Natural killer cell (primary cell): ENCODE data around the gene CHAD. TPM values are rescaled to one million over a fixed set of nuclear protein-coding genes. Genes with fewer than 3 reads are reported as not detected.

Source experiments
- ATAC-seq, 3 donors: fragments of 150-1000 bp in 2 of 3; fragments of 200-7000 bp in 1 of 3; cut with Tn5 transposase; 1 replicate in 1 of 3; 2 replicates in 2 of 3; pipeline ENCODE4 v1.10.0; 2021; ENCODE audit warnings: mild to moderate bottlenecking in 2 of 3, moderate library complexity in 2 of 3
- DNase-seq, 2 donors: peaks; one replicate each; pipeline versions ENCODE4 v3.0.0 to v3.0.0-alpha.2; 2013 to 2021; ENCODE audit warnings: mixed read lengths in 1 of 2
- H3K27ac ChIP-seq: one replicate; pipeline ENCODE4 v1.5.1; 2013; ENCODE audit warnings: mild to moderate bottlenecking, low read length
- H3K27me3 ChIP-seq: one replicate; pipeline ENCODE4 v1.6.1; 2013; ENCODE audit warnings: low read length; ENCODE audit not compliant: control insufficient read depth, insufficient read depth
- H3K36me3 ChIP-seq: one replicate; pipeline ENCODE4 v1.6.1; 2013; ENCODE audit warnings: low read length; ENCODE audit not compliant: control insufficient read depth, insufficient read depth
- H3K4me1 ChIP-seq: one replicate; pipeline ENCODE4 v1.6.1; 2013; ENCODE audit warnings: low read length; ENCODE audit not compliant: control insufficient read depth, insufficient read depth
- H3K4me3 ChIP-seq: one replicate; pipeline ENCODE4 v1.5.1; 2013; ENCODE audit warnings: low read length
- H3K9me3 ChIP-seq: one replicate; pipeline ENCODE4 v1.6.1; 2013; ENCODE audit warnings: low read length; ENCODE audit not compliant: control insufficient read depth, insufficient read depth
- H3K27ac Mint-ChIP-seq, 2 donors: one replicate each; pipeline ENCODE4 v1.8.0; 2022; ENCODE audit warnings: mild to moderate bottlenecking in 2 of 2, mixed read lengths in 2 of 2, moderate library complexity in 1 of 2
- H3K27me3 Mint-ChIP-seq, 2 donors: one replicate each; pipeline ENCODE4 v1.8.0; 2022; ENCODE audit warnings: low read depth in 2 of 2, mixed read lengths in 2 of 2
- H3K36me3 Mint-ChIP-seq: one replicate; pipeline ENCODE4 v1.8.0; 2022; ENCODE audit warnings: mixed read lengths
- H3K4me1 Mint-ChIP-seq, 2 donors: one replicate each; pipeline ENCODE4 v1.8.0; 2022; ENCODE audit warnings: mixed read lengths in 2 of 2
- H3K4me3 Mint-ChIP-seq: one replicate; pipeline ENCODE4 v1.8.0; 2022; ENCODE audit warnings: mild to moderate bottlenecking, moderate library complexity, mixed read lengths
- H3K9me3 Mint-ChIP-seq, 2 donors: one replicate each; pipeline ENCODE4 v1.8.0; 2022; ENCODE audit warnings: mixed read lengths in 2 of 2
- WGBS: methylation state at CpG from one replicate; pipeline ENCODE4 v1.1.7; 2013; ENCODE audit warnings: missing lambda C conversion rate; ENCODE audit not compliant: insufficient coverage; 5-methylcytosine and 5-hydroxymethylcytosine counted together
- intact Hi-C: fragments of 100-400 bp; cut with micrococcal nuclease; formaldehyde crosslinking; loops from one replicate; pipeline ENCODE4 v1.14.2; 2022
- total RNA-seq, 4 donors: library from RNA; stranded (reverse); fragments of 120-200 nt in 1 of 4; gene quantifications; one replicate each; pipeline versions ENCODE4 v1.2.3 to v1.2.4, GENCODE V29; 2013 to 2022
- TF ChIP-seq, protein P1 (sequence below): fragments of 200-600 bp; IDR thresholded peaks from one replicate; pipeline ENCODE4 v1.8.0; 2022; ENCODE audit warnings: antibody characterized with exemption

CHAD gene
- total RNA-seq, 3 donors from 2014 or later (not counting 1 experiment from before 2014, with no cell fraction given), result 0.60 TPM; not detected in 2

DNA sequence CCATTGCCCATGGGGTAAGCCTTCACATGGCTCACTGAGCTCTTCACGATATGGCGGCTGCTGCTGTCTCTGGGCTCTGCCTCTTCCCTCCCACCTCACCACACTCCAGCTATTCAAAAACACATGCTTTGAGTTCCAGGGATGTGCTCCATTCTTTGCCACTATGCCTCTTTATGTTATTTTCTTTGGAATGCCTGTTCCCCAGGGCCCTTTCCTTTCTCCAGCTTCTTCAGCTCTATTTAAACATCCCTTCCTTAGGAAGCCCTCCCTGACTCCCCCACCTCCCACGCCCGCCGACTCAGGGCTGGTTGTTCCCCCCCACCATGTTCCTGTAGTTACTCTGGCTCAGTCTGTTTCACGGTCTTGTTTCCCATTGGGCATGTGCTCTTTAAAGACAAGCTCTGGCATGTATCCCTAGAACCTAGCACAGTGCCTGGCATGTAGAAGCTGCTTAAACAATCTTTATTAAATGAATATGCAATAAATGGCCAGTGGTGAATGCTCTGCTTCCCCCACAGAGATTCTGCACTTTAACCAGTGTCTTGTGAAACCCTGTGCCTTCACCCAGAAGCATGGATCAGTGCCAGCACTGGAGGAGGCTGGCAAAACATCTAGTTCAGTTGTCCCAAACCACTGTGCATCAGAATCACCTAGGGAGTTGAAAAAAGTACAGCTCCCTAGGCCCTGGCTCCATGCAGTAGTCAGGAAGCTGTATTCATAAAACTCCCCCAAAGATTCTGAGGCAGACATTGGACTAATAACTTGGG lies 46.4 kb upstream of the CHAD start:
- Histone ChIP-seq H3K4me3 (no peak overlapping the region), H3K27me3 (no peaks in the 10 kb centered on the region), H3K9me3 (no peaks in the 10 kb centered on the region), H3K4me1 (no peaks in the 10 kb centered on the region), H3K27ac (no peak overlapping the region), H3K36me3 (no peaks in the 10 kb centered on the region)
- Mint-ChIP-seq H3K4me3 (no peak overlapping the region), H3K9me3 (no peaks in the 10 kb centered on the region), H3K4me1 (no peaks in the 10 kb centered on the region), H3K36me3 (no peaks in the 10 kb centered on the region), H3K27me3 (peaks cover 0 to 11% of the 10 kb centered on the region in 2 donors), H3K27ac (no peak overlapping the region)
- TF ChIP-seq, protein P1, sequence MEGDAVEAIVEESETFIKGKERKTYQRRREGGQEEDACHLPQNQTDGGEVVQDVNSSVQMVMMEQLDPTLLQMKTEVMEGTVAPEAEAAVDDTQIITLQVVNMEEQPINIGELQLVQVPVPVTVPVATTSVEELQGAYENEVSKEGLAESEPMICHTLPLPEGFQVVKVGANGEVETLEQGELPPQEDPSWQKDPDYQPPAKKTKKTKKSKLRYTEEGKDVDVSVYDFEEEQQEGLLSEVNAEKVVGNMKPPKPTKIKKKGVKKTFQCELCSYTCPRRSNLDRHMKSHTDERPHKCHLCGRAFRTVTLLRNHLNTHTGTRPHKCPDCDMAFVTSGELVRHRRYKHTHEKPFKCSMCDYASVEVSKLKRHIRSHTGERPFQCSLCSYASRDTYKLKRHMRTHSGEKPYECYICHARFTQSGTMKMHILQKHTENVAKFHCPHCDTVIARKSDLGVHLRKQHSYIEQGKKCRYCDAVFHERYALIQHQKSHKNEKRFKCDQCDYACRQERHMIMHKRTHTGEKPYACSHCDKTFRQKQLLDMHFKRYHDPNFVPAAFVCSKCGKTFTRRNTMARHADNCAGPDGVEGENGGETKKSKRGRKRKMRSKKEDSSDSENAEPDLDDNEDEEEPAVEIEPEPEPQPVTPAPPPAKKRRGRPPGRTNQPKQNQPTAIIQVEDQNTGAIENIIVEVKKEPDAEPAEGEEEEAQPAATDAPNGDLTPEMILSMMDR, result no peak
- WGBS, result 87% methylated on average over 6 of the region's 6 CpGs
- intact Hi-C loops, result no loop called here
- DNase-seq, result no peak
- no peak for ATAC-seq

DNA sequence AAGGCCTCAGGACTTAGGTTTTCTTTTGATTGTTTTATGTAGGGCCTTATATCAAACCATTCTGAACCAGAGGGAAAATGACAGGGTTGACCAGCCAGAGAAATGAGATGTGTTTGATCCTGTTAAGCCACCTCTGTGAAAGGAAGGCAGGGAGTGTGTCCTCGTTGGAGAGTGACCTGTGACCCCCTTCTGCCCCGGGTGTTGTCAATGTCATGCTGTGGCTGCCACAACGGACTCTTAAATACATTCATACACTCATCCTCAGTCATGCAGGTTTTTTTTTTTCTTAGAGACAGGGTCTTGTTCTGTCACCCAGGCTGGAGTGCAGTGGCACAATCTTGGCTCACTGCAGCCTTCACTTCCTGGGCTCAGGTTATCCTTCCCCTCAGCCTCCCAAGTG lies 45.7 kb upstream of the CHAD start:
- Mint-ChIP-seq H3K27ac (no peak overlapping the region), H3K4me1 (peaks cover 0 to 6% of the 10 kb centered on the region in 2 donors), H3K4me3 (no peak overlapping the region), H3K27me3 (peaks cover 0 to 15% of the 10 kb centered on the region in 2 donors), H3K9me3 (no peaks in the 10 kb centered on the region), H3K36me3 (no peaks in the 10 kb centered on the region)
- WGBS, result 86% methylated on average over 3 of the region's 3 CpGs
- H3K4me3 ChIP-seq, result no peak overlapping the region
- H3K27me3 ChIP-seq, result no peaks in the 10 kb centered on the region
- H3K9me3 ChIP-seq, result no peaks in the 10 kb centered on the region
- H3K4me1 ChIP-seq, result no peaks in the 10 kb centered on the region
- H3K27ac ChIP-seq, result no peak overlapping the region
- TF ChIP-seq, protein P1, result no peak
- ATAC-seq (no peak), DNase-seq (no peak)
- intact Hi-C loops, result no loop called here
- no peaks in the 10 kb centered on the region for H3K36me3 ChIP-seq

DNA sequence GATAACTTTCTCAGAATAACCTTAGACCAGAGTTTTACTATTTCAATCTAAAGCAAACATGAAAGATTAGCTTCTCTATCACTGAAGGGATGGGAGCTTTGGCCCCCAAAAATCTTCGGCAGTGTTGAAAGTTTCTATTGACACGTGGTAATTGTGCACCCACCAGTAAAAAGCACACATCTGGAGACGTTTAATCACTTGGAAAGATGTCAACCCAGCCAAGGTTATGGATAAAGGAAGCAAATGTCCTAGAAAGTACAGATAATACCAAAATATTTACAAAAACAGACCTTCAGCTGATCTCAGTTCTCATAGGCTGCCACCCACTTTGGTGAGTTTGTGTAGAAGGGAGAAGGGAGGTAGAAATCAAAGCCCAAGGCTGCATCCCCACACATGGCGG lies 44.8 kb upstream of the CHAD start:
- Mint-ChIP-seq H3K4me1 (peaks cover 6 to 12% of the 10 kb centered on the region in 2 donors), H3K4me3 (no peak overlapping the region), H3K36me3 (no peaks in the 10 kb centered on the region), H3K27ac (no peak overlapping the region), H3K9me3 (no peaks in the 10 kb centered on the region), H3K27me3 (peaks cover 0 to 19% of the 10 kb centered on the region in 2 donors)
- no peak overlapping the region for H3K27ac ChIP-seq
- ATAC-seq (no peak), DNase-seq (no peak)
- intact Hi-C loops, result no loop called here
- TF ChIP-seq, protein P1, result no peak
- H3K4me3 ChIP-seq, result no peak overlapping the region
- no peaks in the 10 kb centered on the region for H3K27me3 ChIP-seq
- H3K9me3 ChIP-seq, result no peaks in the 10 kb centered on the region
- WGBS, result 90% methylated on average over 4 of the region's 4 CpGs
- peaks cover 8% of the 10 kb centered on the region for H3K4me1 ChIP-seq
- no peaks in the 10 kb centered on the region for H3K36me3 ChIP-seq

DNA sequence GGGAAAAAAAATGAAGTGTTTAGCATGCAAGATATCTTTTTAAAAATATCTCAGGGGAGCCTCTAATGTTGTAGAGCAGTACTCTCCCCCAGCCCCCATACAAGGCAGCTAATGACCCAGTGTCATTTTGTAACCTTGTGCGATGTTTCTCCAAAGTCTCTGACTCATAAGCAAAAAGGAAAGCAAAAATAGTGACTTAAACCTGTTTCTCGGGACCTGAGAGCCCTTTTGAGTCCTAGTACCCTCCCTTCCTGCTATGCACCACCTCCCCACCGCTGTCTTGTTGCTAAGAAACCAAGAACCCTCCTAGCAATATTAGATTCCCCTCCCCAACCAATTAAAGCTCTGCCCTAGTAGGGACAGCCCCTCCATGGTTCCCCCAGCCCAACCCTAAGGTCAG lies 42.4 kb upstream of the CHAD start:
- 47% methylated on average over 3 of the region's 3 CpGs for WGBS
- Mint-ChIP-seq H3K27me3 (peaks cover 0 to 17% of the 10 kb centered on the region in 2 donors), H3K4me3 (no peak overlapping the region), H3K36me3 (no peaks in the 10 kb centered on the region), H3K9me3 (no peaks in the 10 kb centered on the region), H3K27ac (no peak overlapping the region), H3K4me1 (peaks cover 8 to 20% of the 10 kb centered on the region in 2 donors)
- H3K27ac ChIP-seq, result no peak overlapping the region
- no peaks in the 10 kb centered on the region for H3K9me3 ChIP-seq
- H3K4me1 ChIP-seq, result peaks cover 13% of the 10 kb centered on the region
- H3K4me3 ChIP-seq, result no peak overlapping the region
- TF ChIP-seq, protein P1, result no peak
- ATAC-seq (no peak), DNase-seq (peak in 1 of 2 donors; percentile 61)
- no peaks in the 10 kb centered on the region for H3K36me3 ChIP-seq
- no peaks in the 10 kb centered on the region for H3K27me3 ChIP-seq
- intact Hi-C loops, result no loop called here
